HG03175 (cell line): ENCODE measurements around the gene COMMD2.

Experiments
- ATAC-seq: cut with Tn5 transposase; IDR thresholded peaks from one replicate; pipeline ENCODE4 v1.9.1; 2021; ENCODE audit warnings: mild to moderate bottlenecking, moderate library complexity; ENCODE audit not compliant: unreplicated experiment

The COMMD2 gene

DNA sequence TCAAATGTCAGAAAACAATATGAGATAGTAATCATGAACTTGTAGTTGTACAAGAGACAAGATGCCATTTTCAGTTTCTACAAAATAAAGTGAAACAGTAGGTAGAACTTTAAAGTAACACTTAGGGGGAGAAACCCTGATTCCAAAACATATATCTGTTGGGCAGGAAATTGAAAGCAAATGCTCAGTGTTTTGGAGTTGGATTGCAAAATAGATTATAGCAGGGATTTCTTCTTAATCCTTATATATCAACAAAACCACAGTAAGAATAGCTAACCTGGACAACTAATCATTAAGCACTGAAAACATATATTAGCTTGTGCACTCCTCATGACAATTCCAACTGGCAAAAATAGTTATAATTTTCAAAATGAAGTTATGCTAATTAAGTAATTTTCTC lies 46.9 kb downstream of the COMMD2 start:
- no peak for ATAC-seq

- ATAC-seq = no peak
Observed at GRCh38 chr3:149703466-149703865, 48.8 kb downstream of the COMMD2 start.

DNA sequence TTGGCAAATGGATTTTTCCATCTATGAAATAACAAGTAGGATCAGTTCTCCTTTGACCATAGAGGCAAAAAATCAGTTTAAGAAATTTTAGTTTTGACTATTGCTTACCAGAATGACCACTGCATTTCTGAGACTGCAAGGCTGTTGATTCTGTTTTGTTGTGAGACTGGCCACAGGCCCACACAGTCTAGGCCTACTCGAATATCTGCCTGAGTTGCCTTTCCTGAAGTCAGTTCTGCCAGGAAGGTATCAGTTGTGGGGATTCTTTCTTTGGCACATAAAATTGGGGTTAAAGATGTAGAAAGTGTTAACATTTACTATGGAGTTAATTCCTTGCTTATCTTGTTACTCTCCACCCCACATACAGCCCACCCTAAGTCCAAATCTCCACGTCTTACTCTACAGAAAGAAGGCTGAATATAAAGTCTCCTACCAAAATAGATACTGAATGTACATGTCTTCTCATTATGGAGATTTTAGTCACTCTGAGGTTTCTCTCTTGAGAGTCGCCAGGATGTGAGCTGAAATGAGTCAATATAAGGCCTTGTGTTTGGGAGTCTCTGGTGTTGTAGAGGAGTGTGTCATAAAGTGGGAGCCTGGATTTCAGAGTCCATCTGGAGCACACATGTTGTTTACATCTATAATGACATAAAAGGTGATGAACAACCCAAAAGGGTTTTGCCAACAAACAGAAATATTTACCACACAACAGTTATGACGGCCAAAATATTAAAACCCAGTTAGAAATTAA lies 49.4 kb downstream of the COMMD2 start:
- no peak for ATAC-seq

- no peak for ATAC-seq
Observed at GRCh38 chr3:149701977-149702350, 50.3 kb downstream of the COMMD2 start.

- ATAC-seq = no peak
Observed at GRCh38 chr3:149701206-149701976, 50.9 kb downstream of the COMMD2 start.
